ENCODE results near the gene CLASP1. TPM values are rescaled to one million over a fixed set of nuclear protein-coding genes. Genes with fewer than 3 reads are reported as not detected.

CLASP1 gene
- total and polyA plus RNA-seq, 2 experiments from 2014 or later = 16.6 to 56.3 TPM

- H4K20me1 ChIP-seq (replicated peaks; ENCODE audit: insufficient read depth) = peaks cover 3% of the 10 kb centered on the region; the same call in 1 of the 2 replicates
- peak overlapping the region; percentile 73 for H3K4me3 ChIP-seq
- Mint-ChIP-seq H3K4me3 (peak overlapping the region; percentile 86), H3K4me1 (peaks cover 50% of the 10 kb centered on the region), H3K27ac (peak overlapping the region; percentile 97), H3K36me3 (ENCODE audit: low read depth) (peaks cover 13% of the 10 kb centered on the region), H3K9me3 (no peaks in the 10 kb centered on the region), H3K27me3 (ENCODE audit: insufficient read depth, low read depth, poor library complexity) (peaks cover 7% of the 10 kb centered on the region)
- H3F3A ChIP-seq (replicated peaks; ENCODE audit: low read depth) = no peaks in the 10 kb centered on the region
- H3K36me3 ChIP-seq (ENCODE audit: insufficient read depth) = peaks cover 4% of the 10 kb centered on the region; the same call in 1 of the 2 replicates
- DNase-seq (ENCODE audit: low spot score) = peak; percentile 92
- H3K9me2 ChIP-seq (ENCODE audit: insufficient read depth) = no peaks in the 10 kb centered on the region
- peak overlapping the region; percentile 98 for H3K27ac ChIP-seq (ENCODE audit: low read depth)
- H3K4me2 ChIP-seq = peak overlapping the region; percentile 85
- peak; percentile 73 for ATAC-seq
- H2AFZ ChIP-seq = peak overlapping the region; percentile 78; the same call in 1 of the 2 replicates
- TF ChIP-seq POLR2AphosphoS5 (IDR thresholded peaks at IDR 0.05; ENCODE audit: low read depth) = 0 out of 2 replicates have a peak, but pooled peaks have one; percentile 42
- TF ChIP-seq ZNF114 (CRISPR knock-in tag; IDR thresholded peaks at IDR 0.05) = no peak
- no peak for TF ChIP-seq CTCF (conservative IDR thresholded peaks at IDR 0.05; ENCODE audit: low read depth in 2 of 2)
- peaks cover 26% of the 10 kb centered on the region for H3K4me1 ChIP-seq (ENCODE audit: insufficient read depth)
- peaks cover 61% of the 10 kb centered on the region for H3K79me2 ChIP-seq (replicated peaks; ENCODE audit: insufficient read depth)
- no peaks in the 10 kb centered on the region for H3K27me3 ChIP-seq (ENCODE audit: insufficient read depth)
Measured at GRCh38 chr2:121530212-121530705, 119.0 kb downstream of the CLASP1 start.

GRCh38 chr2:121529439-121530211, 119.6 kb downstream of the CLASP1 start:
- Histone ChIP-seq H3F3A (replicated peaks; ENCODE audit: low read depth) (no peaks in the 10 kb centered on the region), H3K9me2 (ENCODE audit: insufficient read depth) (no peaks in the 10 kb centered on the region), H3K79me2 (replicated peaks; ENCODE audit: insufficient read depth) (peaks cover 55% of the 10 kb centered on the region), H3K4me2 (peak overlapping the region; percentile 85), H2AFZ (no peak overlapping the region), H3K4me1 (ENCODE audit: insufficient read depth) (peaks cover 26% of the 10 kb centered on the region), H4K20me1 (replicated peaks; ENCODE audit: insufficient read depth) (peaks cover 3% of the 10 kb centered on the region; the same call in 1 of the 2 replicates), H3K4me3 (peak overlapping the region; percentile 73), H3K27me3 (ENCODE audit: insufficient read depth) (no peaks in the 10 kb centered on the region), H3K27ac (ENCODE audit: low read depth) (peak overlapping the region; percentile 98), H3K36me3 (ENCODE audit: insufficient read depth) (peaks cover 5% of the 10 kb centered on the region)
- DNase-seq (ENCODE audit: low spot score) (peak; percentile 88), ATAC-seq (peak; percentile 67)
- peaks cover 7% of the 10 kb centered on the region for H3K27me3 Mint-ChIP-seq (ENCODE audit: insufficient read depth, low read depth, poor library complexity)
- peaks cover 18% of the 10 kb centered on the region for H3K36me3 Mint-ChIP-seq (ENCODE audit: low read depth)
- peak overlapping the region; percentile 86 for H3K4me3 Mint-ChIP-seq
- H3K4me1 Mint-ChIP-seq = peaks cover 56% of the 10 kb centered on the region
- peak overlapping the region; percentile 97 for H3K27ac Mint-ChIP-seq
- no peaks in the 10 kb centered on the region for H3K9me3 Mint-ChIP-seq
- TF ChIP-seq ZNF331 (CRISPR knock-in tag; IDR thresholded peaks at IDR 0.05; ENCODE audit: low read depth) (no peak), REST (IDR thresholded peaks at IDR 0.05; ENCODE audit: unreplicated experiment) (no peak), CREB1 (CRISPR knock-in tag; IDR thresholded peaks at IDR 0.05; ENCODE audit: low read depth) (no peak), JUNB (IDR thresholded peaks at IDR 0.05; ENCODE audit: unreplicated experiment) (no peak), EZH2 (IDR thresholded peaks at IDR 0.05; ENCODE audit: low read depth, unreplicated experiment) (no peak), EZH2phosphoT487 (IDR thresholded peaks at IDR 0.05; ENCODE audit: unreplicated experiment) (no peak)
